WTC11 (cell line): Measurements from ENCODE around the gene ZDHHC14. TPM values are rescaled to one million over a fixed set of nuclear protein-coding genes. Genes with fewer than 3 reads are reported as not detected.

Experiments
- ATAC-seq: fragments of 200-7000 bp; cut with Tn5 transposase; 2 replicates; pipeline ENCODE4 v1.10.0; 2021; ENCODE audit warnings: mild to moderate bottlenecking, moderate library complexity
- CTCF ChIA-PET: fragments of 300-600 bp; sonication (Branson Sonifier 250); formaldehyde crosslinking; loops from one replicate; lab custom pipeline; 2021; ENCODE audit warnings: antibody characterized with exemption; lab: Charles Lee
- POLR2A ChIA-PET: fragments of 350-600 bp; sonication (Branson Sonifier 250); formaldehyde crosslinking; loops from one replicate; lab custom pipeline; 2021; ENCODE audit warnings: antibody characterized with exemption; lab: Charles Lee
- DNase-seq: peaks from one replicate; pipeline ENCODE4 v3.0.0; 2021; ENCODE audit warnings: low spot score
- H3K27ac Mint-ChIP-seq: 2 replicates; pipeline ENCODE4 v1.8.0; 2021; ENCODE audit warnings: mixed read lengths
- H3K27me3 Mint-ChIP-seq: 2 replicates; pipeline ENCODE4 v1.8.0; 2021; ENCODE audit warnings: low read depth, mild to moderate bottlenecking, moderate library complexity, mixed read lengths
- H3K36me3 Mint-ChIP-seq: 2 replicates; pipeline ENCODE4 v1.8.0; 2021; ENCODE audit warnings: mixed read lengths
- H3K4me1 Mint-ChIP-seq: 2 replicates; pipeline ENCODE4 v1.8.0; 2022; ENCODE audit warnings: mixed read lengths
- H3K4me3 Mint-ChIP-seq: 2 replicates; pipeline ENCODE4 v1.8.0; 2021; ENCODE audit warnings: mild to moderate bottlenecking, moderate library complexity, mixed read lengths
- H3K9me3 Mint-ChIP-seq: 2 replicates; pipeline ENCODE4 v1.8.0; 2021; ENCODE audit warnings: mixed read lengths
- IRF2 ChIP-seq: sonication (generic); formaldehyde crosslinking; IDR thresholded peaks from 2 replicates; pipeline ENCODE4 v1.8.0; 2022; ENCODE audit warnings: low read depth, missing genetic modification reagents, borderline replicate concordance
- SP1 ChIP-seq: sonication (generic); formaldehyde crosslinking; conservative IDR thresholded peaks from 2 replicates; pipeline ENCODE4 v1.8.1; 2022; ENCODE audit warnings: missing genetic modification reagents
- TEAD1 ChIP-seq: sonication (generic); formaldehyde crosslinking; IDR thresholded peaks from 2 replicates; pipeline ENCODE4 v1.8.0; 2022; ENCODE audit warnings: mild to moderate bottlenecking, missing genetic modification reagents
- TEAD4 ChIP-seq: sonication (generic); formaldehyde crosslinking; IDR thresholded peaks from 2 replicates; pipeline ENCODE4 v1.8.0; 2022; ENCODE audit warnings: mild to moderate bottlenecking, missing genetic modification reagents
- TP53 ChIP-seq: sonication (generic); formaldehyde crosslinking; IDR thresholded peaks from 2 replicates; pipeline ENCODE4 v1.8.1; 2023; ENCODE audit warnings: mild to moderate bottlenecking, missing genetic modification reagents
- ZNF121 ChIP-seq: sonication (generic); formaldehyde crosslinking; IDR thresholded peaks from 2 replicates; pipeline ENCODE4 v1.8.0; 2023; ENCODE audit warnings: missing genetic modification reagents
- ZNF138 ChIP-seq: sonication (generic); formaldehyde crosslinking; conservative IDR thresholded peaks from 2 replicates; pipeline ENCODE4 v1.8.1; 2022; ENCODE audit warnings: mild to moderate bottlenecking, moderate library complexity, missing genetic modification reagents
- ZNF232 ChIP-seq: sonication (generic); formaldehyde crosslinking; IDR thresholded peaks from 2 replicates; pipeline ENCODE4 v1.8.0; 2022; ENCODE audit warnings: mild to moderate bottlenecking, missing genetic modification reagents
- ZNF263 ChIP-seq: sonication (generic); formaldehyde crosslinking; IDR thresholded peaks from 2 replicates; pipeline ENCODE4 v1.8.1; 2022; ENCODE audit warnings: low read depth, mild to moderate bottlenecking, moderate library complexity, missing genetic modification reagents
- ZNF396 ChIP-seq: fragments of 250-450 bp; sonication (Bioruptor Pico); IDR thresholded peaks from 2 replicates; pipeline ENCODE4 v1.8.0; 2021; ENCODE audit warnings: mild to moderate bottlenecking, moderate library complexity, borderline replicate concordance
- ZNF423 ChIP-seq: fragments of 250-450 bp; sonication (Bioruptor Pico); IDR thresholded peaks from 2 replicates; pipeline ENCODE4 v2.1.2; 2022; ENCODE audit warnings: mild to moderate bottlenecking, moderate library complexity
- total RNA-seq: library from RNA; stranded (reverse); gene quantifications from 3 replicates; pipeline ENCODE4 v1.2.3, GENCODE V29; 2021
- TF ChIP-seq, protein P1 (sequence below): sonication (generic); formaldehyde crosslinking; IDR thresholded peaks from 2 replicates; pipeline ENCODE4 v1.8.1; 2022; ENCODE audit warnings: low read depth, mild to moderate bottlenecking, moderate library complexity, missing genetic modification reagents, borderline replicate concordance
- TF ChIP-seq, protein P2 (sequence below): sonication (generic); formaldehyde crosslinking; IDR thresholded peaks from 2 replicates; pipeline ENCODE4 v1.8.0; 2022; ENCODE audit warnings: mild to moderate bottlenecking, missing genetic modification reagents
- TF ChIP-seq, protein P3 (sequence below): sonication (generic); formaldehyde crosslinking; conservative IDR thresholded peaks from 2 replicates; pipeline ENCODE4 v1.8.1; 2022; ENCODE audit warnings: mild to moderate bottlenecking, missing genetic modification reagents
- TF ChIP-seq, protein P4 (sequence below): sonication (generic); formaldehyde crosslinking; IDR thresholded peaks from 2 replicates; pipeline ENCODE4 v1.8.0; 2022; ENCODE audit warnings: mild to moderate bottlenecking, missing genetic modification reagents
- TF ChIP-seq, protein P5 (sequence below): sonication (generic); formaldehyde crosslinking; conservative IDR thresholded peaks from 2 replicates; pipeline ENCODE4 v1.8.1; 2023; ENCODE audit warnings: mild to moderate bottlenecking, low read depth, missing genetic modification reagents, moderate library complexity
- TF ChIP-seq, protein P6 (sequence below): sonication (generic); formaldehyde crosslinking; IDR thresholded peaks from 2 replicates; pipeline ENCODE4 v1.8.1; 2022; ENCODE audit warnings: mild to moderate bottlenecking, moderate library complexity, missing genetic modification reagents

The ZDHHC14 gene
- total RNA-seq, 1 experiment from 2014 or later = 6.6 TPM

DNA sequence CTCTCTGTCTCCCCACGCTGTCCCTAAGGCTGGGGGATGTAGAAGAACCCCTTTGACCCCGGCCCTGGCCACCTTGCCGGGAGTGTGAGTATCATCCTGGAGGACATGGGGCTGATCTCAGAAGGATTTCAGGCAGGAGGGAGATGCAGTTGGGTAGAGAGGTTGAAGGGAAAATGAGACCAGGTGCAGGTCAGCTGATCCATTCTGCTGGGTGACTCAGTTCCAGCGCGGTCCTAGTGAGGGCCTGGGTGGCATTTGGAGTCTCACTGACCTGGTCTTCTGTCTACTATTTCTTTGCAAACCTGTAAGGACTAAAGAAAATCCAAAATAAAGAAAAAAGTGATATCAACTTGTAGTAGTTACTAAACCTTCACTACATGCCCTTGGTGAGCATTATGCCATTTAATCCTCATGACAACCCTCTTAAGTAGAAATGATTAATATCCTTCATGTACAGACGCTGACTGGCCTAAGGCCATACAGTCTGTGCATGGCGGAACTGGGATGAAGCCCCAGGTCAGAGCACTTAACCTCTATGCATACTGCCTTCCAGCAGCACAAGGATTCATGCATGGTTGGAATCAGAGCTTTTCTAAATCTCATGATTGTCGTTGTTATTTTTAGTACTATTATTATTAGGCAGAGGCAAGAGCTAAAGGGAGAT, 106.3 kb downstream of the ZDHHC14 start:
- Mint-ChIP-seq H3K36me3 (no peaks in the 10 kb centered on the region), H3K9me3 (peaks cover 4% of the 10 kb centered on the region), H3K27me3 (peaks cover 3% of the 10 kb centered on the region), H3K4me1 (peaks cover 36% of the 10 kb centered on the region), H3K4me3 (no peak overlapping the region), H3K27ac (no peak overlapping the region)
- ChIA-PET CTCF (no interaction called here), POLR2A (no interaction called here)
- no peak for TF ChIP-seq TP53 (CRISPR knock-in tag)
- TF ChIP-seq ZNF121 (CRISPR knock-in tag) = no peak
- TF ChIP-seq, protein P1, sequence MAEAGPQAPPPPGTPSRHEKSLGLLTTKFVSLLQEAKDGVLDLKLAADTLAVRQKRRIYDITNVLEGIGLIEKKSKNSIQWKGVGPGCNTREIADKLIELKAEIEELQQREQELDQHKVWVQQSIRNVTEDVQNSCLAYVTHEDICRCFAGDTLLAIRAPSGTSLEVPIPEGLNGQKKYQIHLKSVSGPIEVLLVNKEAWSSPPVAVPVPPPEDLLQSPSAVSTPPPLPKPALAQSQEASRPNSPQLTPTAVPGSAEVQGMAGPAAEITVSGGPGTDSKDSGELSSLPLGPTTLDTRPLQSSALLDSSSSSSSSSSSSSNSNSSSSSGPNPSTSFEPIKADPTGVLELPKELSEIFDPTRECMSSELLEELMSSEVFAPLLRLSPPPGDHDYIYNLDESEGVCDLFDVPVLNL (CRISPR knock-in tag) = no peak
- DNase-seq = no peak
- ATAC-seq = no peak

DNA sequence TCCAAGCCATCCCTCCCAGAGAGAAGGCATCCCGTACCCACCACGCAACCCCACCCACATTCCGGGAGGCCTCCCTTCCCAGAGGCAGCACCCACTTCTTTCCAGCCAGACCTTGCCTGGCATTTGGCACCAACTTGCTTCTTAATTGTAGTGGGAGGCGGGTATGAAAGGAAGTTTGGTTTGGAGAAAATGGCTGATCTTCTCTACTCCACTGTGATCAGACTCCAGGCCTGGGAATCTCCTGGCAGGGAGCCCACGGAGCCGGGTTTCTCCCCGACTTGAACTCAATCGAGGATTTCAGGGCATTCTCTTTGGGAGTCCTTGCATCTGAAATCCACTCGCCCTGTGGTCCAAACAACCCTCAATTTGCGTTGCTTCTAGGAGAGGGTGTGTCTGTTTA, 107.1 kb downstream of the ZDHHC14 start:
- Mint-ChIP-seq H3K4me3 (no peak overlapping the region), H3K4me1 (peaks cover 44% of the 10 kb centered on the region), H3K27ac (no peak overlapping the region), H3K27me3 (peaks cover 3% of the 10 kb centered on the region), H3K36me3 (no peaks in the 10 kb centered on the region), H3K9me3 (peaks cover 7% of the 10 kb centered on the region)
- CTCF ChIA-PET = no interaction called here
- POLR2A ChIA-PET = no interaction called here
- no peak for TF ChIP-seq ZNF138 (CRISPR knock-in tag)
- TF ChIP-seq ZNF423 (CRISPR knock-in tag) = no peak
- TF ChIP-seq, protein P2, sequence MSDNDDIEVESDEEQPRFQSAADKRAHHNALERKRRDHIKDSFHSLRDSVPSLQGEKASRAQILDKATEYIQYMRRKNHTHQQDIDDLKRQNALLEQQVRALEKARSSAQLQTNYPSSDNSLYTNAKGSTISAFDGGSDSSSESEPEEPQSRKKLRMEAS = no peak
- no peak for TF ChIP-seq IRF2 (CRISPR knock-in tag)
- no peak for TF ChIP-seq ZNF232 (CRISPR knock-in tag)
- no peak for TF ChIP-seq ZNF263
- DNase-seq (no peak), ATAC-seq (no peak)

DNA sequence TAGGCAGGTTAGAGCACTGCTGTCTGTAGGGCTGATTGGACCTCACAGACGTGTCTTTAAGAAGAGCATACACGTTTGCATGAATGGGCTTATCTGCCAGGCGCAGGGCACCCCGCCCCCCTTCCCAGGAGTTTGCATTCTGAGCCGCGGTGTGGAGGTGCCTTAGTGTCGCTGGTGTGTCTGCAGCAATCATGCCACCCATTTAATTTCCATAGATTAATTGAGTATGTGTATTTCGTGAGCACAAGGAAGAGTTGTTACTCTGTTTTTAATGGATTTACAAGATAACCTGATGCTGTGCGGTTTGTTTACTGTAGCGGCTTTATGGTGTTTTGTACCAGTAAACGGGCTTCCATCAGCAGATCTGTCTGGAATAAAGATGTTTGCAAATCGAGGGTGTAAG, 107.7 kb downstream of the ZDHHC14 start:
- Mint-ChIP-seq H3K4me3 (no peak overlapping the region), H3K27ac (no peak overlapping the region), H3K4me1 (peaks cover 45% of the 10 kb centered on the region), H3K36me3 (no peaks in the 10 kb centered on the region), H3K27me3 (peaks cover 3% of the 10 kb centered on the region), H3K9me3 (peaks cover 5% of the 10 kb centered on the region)
- ChIA-PET POLR2A (no interaction called here), CTCF (no interaction called here)
- TF ChIP-seq, protein P3, sequence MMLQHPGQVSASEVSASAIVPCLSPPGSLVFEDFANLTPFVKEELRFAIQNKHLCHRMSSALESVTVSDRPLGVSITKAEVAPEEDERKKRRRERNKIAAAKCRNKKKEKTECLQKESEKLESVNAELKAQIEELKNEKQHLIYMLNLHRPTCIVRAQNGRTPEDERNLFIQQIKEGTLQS (CRISPR knock-in tag) = no peak
- no peak for TF ChIP-seq TEAD4 (CRISPR knock-in tag)
- TF ChIP-seq, protein P4, sequence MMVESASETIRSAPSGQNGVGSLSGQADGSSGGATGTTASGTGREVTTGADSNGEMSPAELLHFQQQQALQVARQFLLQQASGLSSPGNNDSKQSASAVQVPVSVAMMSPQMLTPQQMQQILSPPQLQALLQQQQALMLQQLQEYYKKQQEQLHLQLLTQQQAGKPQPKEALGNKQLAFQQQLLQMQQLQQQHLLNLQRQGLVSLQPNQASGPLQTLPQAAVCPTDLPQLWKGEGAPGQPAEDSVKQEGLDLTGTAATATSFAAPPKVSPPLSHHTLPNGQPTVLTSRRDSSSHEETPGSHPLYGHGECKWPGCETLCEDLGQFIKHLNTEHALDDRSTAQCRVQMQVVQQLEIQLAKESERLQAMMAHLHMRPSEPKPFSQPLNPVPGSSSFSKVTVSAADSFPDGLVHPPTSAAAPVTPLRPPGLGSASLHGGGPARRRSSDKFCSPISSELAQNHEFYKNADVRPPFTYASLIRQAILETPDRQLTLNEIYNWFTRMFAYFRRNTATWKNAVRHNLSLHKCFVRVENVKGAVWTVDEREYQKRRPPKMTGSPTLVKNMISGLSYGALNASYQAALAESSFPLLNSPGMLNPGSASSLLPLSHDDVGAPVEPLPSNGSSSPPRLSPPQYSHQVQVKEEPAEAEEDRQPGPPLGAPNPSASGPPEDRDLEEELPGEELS (CRISPR knock-in tag) = no peak
- no peak for TF ChIP-seq ZNF396
- peak; percentile 44 for ATAC-seq
- no peak for DNase-seq

DNA sequence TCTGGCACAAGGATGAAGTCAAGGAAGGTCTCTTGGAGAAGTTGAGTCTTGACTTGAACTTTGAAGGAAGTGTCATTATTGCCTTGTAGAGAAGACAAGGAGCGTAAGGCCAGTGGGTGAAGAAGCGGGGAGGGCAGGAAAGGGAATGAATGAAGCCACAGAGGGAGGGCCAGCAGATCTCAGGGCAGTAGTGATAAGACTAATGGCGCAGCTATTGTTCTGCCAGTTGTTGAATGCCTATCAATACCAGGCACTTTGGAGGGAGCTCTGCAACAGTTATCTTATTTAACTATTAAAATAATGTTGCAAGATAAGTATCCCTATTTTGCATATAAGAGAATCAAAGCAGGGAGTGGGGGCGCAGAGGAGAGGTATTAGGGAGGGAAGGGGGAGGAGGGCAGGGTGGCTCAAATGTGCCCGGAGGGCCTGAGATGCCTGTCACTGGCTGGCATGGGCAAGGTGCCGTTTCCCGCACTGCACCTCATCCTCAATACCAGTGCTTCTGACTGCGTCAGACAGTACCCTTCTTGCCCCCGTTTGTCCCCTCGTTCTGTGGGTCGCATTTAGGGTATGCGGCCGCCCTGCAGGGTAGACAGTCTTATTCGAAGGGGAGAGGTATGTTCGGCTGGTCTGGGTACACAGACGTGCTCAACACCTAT, 109.8 kb downstream of the ZDHHC14 start:
- H3K27me3 Mint-ChIP-seq = peaks cover 3% of the 10 kb centered on the region
- ChIA-PET CTCF (no interaction called here), POLR2A (no interaction called here)
- no peak for TF ChIP-seq TEAD1
- TF ChIP-seq, protein P5, sequence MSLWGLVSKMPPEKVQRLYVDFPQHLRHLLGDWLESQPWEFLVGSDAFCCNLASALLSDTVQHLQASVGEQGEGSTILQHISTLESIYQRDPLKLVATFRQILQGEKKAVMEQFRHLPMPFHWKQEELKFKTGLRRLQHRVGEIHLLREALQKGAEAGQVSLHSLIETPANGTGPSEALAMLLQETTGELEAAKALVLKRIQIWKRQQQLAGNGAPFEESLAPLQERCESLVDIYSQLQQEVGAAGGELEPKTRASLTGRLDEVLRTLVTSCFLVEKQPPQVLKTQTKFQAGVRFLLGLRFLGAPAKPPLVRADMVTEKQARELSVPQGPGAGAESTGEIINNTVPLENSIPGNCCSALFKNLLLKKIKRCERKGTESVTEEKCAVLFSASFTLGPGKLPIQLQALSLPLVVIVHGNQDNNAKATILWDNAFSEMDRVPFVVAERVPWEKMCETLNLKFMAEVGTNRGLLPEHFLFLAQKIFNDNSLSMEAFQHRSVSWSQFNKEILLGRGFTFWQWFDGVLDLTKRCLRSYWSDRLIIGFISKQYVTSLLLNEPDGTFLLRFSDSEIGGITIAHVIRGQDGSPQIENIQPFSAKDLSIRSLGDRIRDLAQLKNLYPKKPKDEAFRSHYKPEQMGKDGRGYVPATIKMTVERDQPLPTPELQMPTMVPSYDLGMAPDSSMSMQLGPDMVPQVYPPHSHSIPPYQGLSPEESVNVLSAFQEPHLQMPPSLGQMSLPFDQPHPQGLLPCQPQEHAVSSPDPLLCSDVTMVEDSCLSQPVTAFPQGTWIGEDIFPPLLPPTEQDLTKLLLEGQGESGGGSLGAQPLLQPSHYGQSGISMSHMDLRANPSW (CRISPR knock-in tag) = no peak
- TF ChIP-seq, protein P6, sequence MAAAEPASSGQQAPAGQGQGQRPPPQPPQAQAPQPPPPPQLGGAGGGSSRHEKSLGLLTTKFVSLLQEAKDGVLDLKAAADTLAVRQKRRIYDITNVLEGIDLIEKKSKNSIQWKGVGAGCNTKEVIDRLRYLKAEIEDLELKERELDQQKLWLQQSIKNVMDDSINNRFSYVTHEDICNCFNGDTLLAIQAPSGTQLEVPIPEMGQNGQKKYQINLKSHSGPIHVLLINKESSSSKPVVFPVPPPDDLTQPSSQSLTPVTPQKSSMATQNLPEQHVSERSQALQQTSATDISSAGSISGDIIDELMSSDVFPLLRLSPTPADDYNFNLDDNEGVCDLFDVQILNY = no peak
- TF ChIP-seq SP1 = no peak
- no peak for TF ChIP-seq TEAD4 (CRISPR knock-in tag)
- no peak for TF ChIP-seq TP53 (CRISPR knock-in tag)
- no peak overlapping the region for H3K27ac Mint-ChIP-seq
- DNase-seq (no peak), ATAC-seq (no peak)
- H3K4me1 Mint-ChIP-seq = peaks cover 48% of the 10 kb centered on the region
- no peaks in the 10 kb centered on the region for H3K36me3 Mint-ChIP-seq
- H3K4me3 Mint-ChIP-seq = no peak overlapping the region
- H3K9me3 Mint-ChIP-seq = peaks cover 3% of the 10 kb centered on the region; the same call in 1 of the 2 replicates
